Keratinocyte (primary cell): ENCODE measurements around the gene TFB1M. TPM values are rescaled to one million over a fixed set of nuclear protein-coding genes. Genes with fewer than 3 reads are reported as not detected.
"Not testable (repeated sequence)": the region's sequence is repeated elsewhere in the genome, so short reads cannot be mapped to it uniquely, and the experiment has no call there.

Experiments used
- DNase-seq: peaks from one replicate; pipeline ENCODE4 v3.0.0-alpha.2; 2011; ENCODE audit warnings: low read depth, missing footprints, low spot score
- FAIRE-seq: peaks from 2 replicates; lab custom pipeline; 2011; peaks lifted over from hg19 to GRCh38; lab: Jason Lieb, UNC
- H2AFZ ChIP-seq: 2 replicates; pipeline ENCODE4 v1.6.0; 2012; ENCODE audit warnings: low read length, control low read depth, inconsistent platforms; ENCODE audit not compliant: control insufficient read depth
- H3K27ac ChIP-seq: 2 replicates; pipeline ENCODE4 v1.5.1; 2011; ENCODE audit warnings: low read length; ENCODE audit not compliant: control insufficient read depth, insufficient read depth
- H3K27me3 ChIP-seq: 3 replicates; pipeline ENCODE4 v1.6.0; 2011; ENCODE audit warnings: low read length; ENCODE audit not compliant: control insufficient read depth, insufficient read depth; ENCODE audit errors: extremely low read depth
- H3K36me3 ChIP-seq, 2 experiments: 2 replicates in 1 of 2; 3 replicates in 1 of 2; pipeline ENCODE4 v1.5.1; 2011; ENCODE audit warnings: low read length in 2 of 2, mild to moderate bottlenecking in 1 of 2; ENCODE audit not compliant: control insufficient read depth in 2 of 2, insufficient read depth in 2 of 2; ENCODE audit errors: extremely low read depth in 1 of 2
- H3K4me1 ChIP-seq: 3 replicates; pipeline ENCODE4 v1.5.1; 2011; ENCODE audit warnings: low read length; ENCODE audit not compliant: control insufficient read depth, insufficient read depth; ENCODE audit errors: extremely low read depth
- H3K4me2 ChIP-seq: 3 replicates; pipeline ENCODE4 v1.6.0; 2011; ENCODE audit warnings: low read depth, low read length; ENCODE audit not compliant: control insufficient read depth, insufficient read depth; ENCODE audit errors: extremely low read depth
- H3K4me3 ChIP-seq, 3 experiments: fragments of 200-600 bp in 1 of 3; sonication (generic) in 1 of 3; 2 replicates in 2 of 3; 3 replicates in 1 of 3; pipeline ENCODE4 v1.5.1; 2011 to 2016; ENCODE audit warnings: low read length in 3 of 3, mild to moderate bottlenecking in 3 of 3, control low read depth in 2 of 3, inconsistent platforms in 1 of 3, low read depth in 1 of 3, mixed read lengths in 1 of 3, mixed run types in 1 of 3, moderate library complexity in 1 of 3; ENCODE audit not compliant: control insufficient read depth in 2 of 3, insufficient read depth in 2 of 3; ENCODE audit errors: extremely low read depth in 1 of 3
- H3K79me2 ChIP-seq: 2 replicates; pipeline ENCODE4 v1.6.0; 2012; ENCODE audit warnings: low read length; ENCODE audit not compliant: control insufficient read depth, insufficient read depth
- H3K9ac ChIP-seq: 3 replicates; pipeline ENCODE4 v1.6.0; 2011; ENCODE audit warnings: low read length; ENCODE audit not compliant: control insufficient read depth, insufficient read depth; ENCODE audit errors: extremely low read depth
- H3K9me1 ChIP-seq: 3 replicates; pipeline ENCODE4 v1.6.0; 2011; ENCODE audit warnings: low read length; ENCODE audit not compliant: control insufficient read depth, insufficient read depth; ENCODE audit errors: extremely low read depth
- H3K9me3 ChIP-seq: 2 replicates; pipeline ENCODE4 v1.5.1; 2012; ENCODE audit warnings: low read depth, low read length; ENCODE audit not compliant: control insufficient read depth
- H4K20me1 ChIP-seq: 3 replicates; pipeline ENCODE4 v1.6.0; 2011; ENCODE audit warnings: low read length; ENCODE audit not compliant: control insufficient read depth, insufficient read depth; ENCODE audit errors: extremely low read depth
- CTCF ChIP-seq, 3 experiments: IDR thresholded peaks in 1 of 3; conservative IDR thresholded peaks in 1 of 3; optimal IDR thresholded peaks in 1 of 3; 2 replicates in 2 of 3; 3 replicates in 1 of 3; pipeline versions ENCODE3 to v1.5.1; 2011; ENCODE audit warnings: low read length in 3 of 3, mild to moderate bottlenecking in 3 of 3, moderate library complexity in 2 of 3, control low read depth in 1 of 3, inconsistent platforms in 1 of 3; ENCODE audit not compliant: insufficient read depth in 2 of 3; ENCODE audit errors: extremely low read depth in 1 of 3
- EZH2 ChIP-seq: IDR thresholded peaks from one replicate; pipeline ENCODE4 v1.6.1; 2012; ENCODE audit warnings: inconsistent platforms, mild to moderate bottlenecking, low read length, moderate library complexity
- dilution Hi-C: fragments of 300-500 bp; cut with MboI; formaldehyde crosslinking; loops from one replicate; pipeline ENCODE4 v1.7.0; 2020; ENCODE audit warnings: low sequenced_read_pairs; ENCODE audit not compliant: extremely low pct_ligation_motif_present
- polyA plus RNA-seq, 5 experiments: library from polyadenylated mRNA; depleted of rRNA in 3 of 5; stranded (reverse) in 3 of 5; stranded (forward) in 1 of 5; unstranded in 1 of 5; fragments of >200 nt; gene quantifications; 1 replicate in 1 of 5; 2 replicates in 3 of 5; 3 replicates in 1 of 5; pipeline versions ENCODE4 v1.2.1 to v1.2.3, GENCODE V29; 2011 to 2012; ENCODE audit warnings: missing spikeins in 2 of 5, low read depth in 1 of 5, low replicate concordance in 1 of 5

The TFB1M gene
- polyA plus RNA-seq, 1 donor (not counting 4 experiments of a cell fraction or from before 2014, with no cell fraction given): 38.6 TPM

DNA sequence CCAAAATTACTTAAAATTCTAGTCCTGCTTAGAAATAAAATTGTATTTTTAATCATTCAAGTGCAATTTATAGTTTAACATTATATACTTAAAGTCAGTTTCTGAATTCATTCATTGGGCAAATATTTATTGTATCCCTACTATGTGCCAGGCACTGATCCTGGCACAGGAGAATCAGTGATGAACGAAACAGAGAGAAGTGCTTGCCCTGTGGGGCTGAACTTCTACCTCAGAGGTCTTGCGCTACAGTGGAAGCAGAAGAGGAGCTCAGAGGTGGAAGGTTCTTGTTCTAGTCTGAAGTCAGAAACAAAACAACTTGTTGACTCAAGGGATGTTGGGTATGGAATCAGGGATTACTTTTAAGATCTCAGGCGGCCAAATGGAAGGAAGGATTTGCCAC, 44.5 kb downstream of the TFB1M start:
- dilution Hi-C loops: no loop called here

DNA sequence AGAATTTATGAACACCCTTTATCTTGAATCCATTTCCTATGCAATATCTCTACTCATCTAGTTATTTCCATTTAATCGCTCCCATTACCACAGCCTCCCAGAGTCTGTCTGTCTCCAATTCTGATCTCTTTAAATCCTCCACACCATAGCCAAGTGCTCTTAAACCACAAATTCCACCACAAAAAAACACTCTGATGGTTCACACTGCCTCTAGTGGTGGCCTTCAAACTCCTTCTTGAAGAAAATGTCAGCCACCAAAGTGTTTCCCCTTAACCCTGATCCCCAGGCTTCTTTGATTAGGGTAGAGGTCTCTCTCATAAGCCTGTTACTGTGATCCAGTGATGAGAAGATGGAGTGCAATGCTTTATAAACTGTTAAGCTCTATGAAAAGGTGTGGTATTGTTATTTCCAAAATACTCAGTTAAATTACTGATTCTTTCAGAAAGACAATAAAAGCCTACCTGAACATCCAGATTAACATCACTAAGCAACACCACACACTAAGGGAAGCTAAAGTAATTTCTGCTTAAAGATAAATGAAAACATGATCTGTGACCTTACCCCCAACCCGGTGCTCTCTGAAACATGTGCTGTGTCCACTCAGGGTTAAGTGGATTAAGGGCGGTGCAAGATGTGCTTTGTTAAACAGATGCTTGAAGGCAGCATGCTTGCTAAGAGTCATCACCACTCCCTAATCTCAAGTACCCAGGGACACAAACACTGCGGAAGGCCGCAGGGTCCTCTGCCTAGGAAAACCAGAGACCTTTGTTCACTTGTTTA, 46.0 kb downstream of the TFB1M start:
- H3K9me1 ChIP-seq, H3K9me3 ChIP-seq, H3K36me3 ChIP-seq, DNase-seq, H3K4me3 ChIP-seq, H3K27me3 ChIP-seq, dilution Hi-C loops, H3K4me2 ChIP-seq, H2AFZ ChIP-seq, H3K27ac ChIP-seq, FAIRE-seq, H3K9ac ChIP-seq, H4K20me1 ChIP-seq: not testable (repeated sequence)
- peaks cover 29% of the 10 kb centered on the region for H3K4me1 ChIP-seq
- peak; percentile 48 to 74 (median 58) for TF ChIP-seq CTCF (optimal IDR thresholded peaks at IDR 0.05 in 1 of 3, IDR thresholded peaks at IDR 0.05 in 1 of 3, conservative IDR thresholded peaks at IDR 0.05 in 1 of 3; ENCODE audit: extremely low read depth in 1 of 3, insufficient read depth in 2 of 3, low read length in 3 of 3)
- peaks cover 30% of the 10 kb centered on the region for H3K79me2 ChIP-seq

More for the DNA sequence above, 44.5 kb downstream of the TFB1M start:
- DNase-seq: no peak
- H2AFZ ChIP-seq: no peak overlapping the region
- TF ChIP-seq CTCF (optimal IDR thresholded peaks at IDR 0.05 in 1 of 3, IDR thresholded peaks at IDR 0.05 in 1 of 3, conservative IDR thresholded peaks at IDR 0.05 in 1 of 3; ENCODE audit: extremely low read depth in 1 of 3, insufficient read depth in 2 of 3, low read length in 3 of 3) (no peak), EZH2 (no peak)
- H3K9ac ChIP-seq: no peak overlapping the region
- H3K36me3 ChIP-seq: peaks cover 0 to 4% of the 10 kb centered on the region in 2 experiments
- no peaks in the 10 kb centered on the region for H3K9me1 ChIP-seq
- no peak for FAIRE-seq
- H3K27ac ChIP-seq: no peak overlapping the region
- no peak overlapping the region for H3K4me3 ChIP-seq
- H3K79me2 ChIP-seq: peaks cover 17% of the 10 kb centered on the region
- no peaks in the 10 kb centered on the region for H4K20me1 ChIP-seq
- no peaks in the 10 kb centered on the region for H3K27me3 ChIP-seq
- H3K4me1 ChIP-seq: peaks cover 37% of the 10 kb centered on the region
- no peak overlapping the region for H3K4me2 ChIP-seq
- no peaks in the 10 kb centered on the region for H3K9me3 ChIP-seq
